ENCODE data around the gene PLIN5.
"Not testable (repeated sequence)": the region's sequence is repeated elsewhere in the genome, so short reads cannot be mapped to it uniquely, and the experiment has no call there.

Gene PLIN5

GRCh38 chr19:4566402-4567051, 31.5 kb upstream of the PLIN5 start:
- H3K27ac ChIP-seq (replicated peaks): peak overlapping the region; percentile 52
- no peak for DNase-seq (ENCODE audit: low read depth in 1 of 2, low spot score in 1 of 2)
- H3K4me3 ChIP-seq (replicated peaks; ENCODE audit: insufficient read depth, low read length): no peak overlapping the region
- TF ChIP-seq SPI1 (IDR thresholded peaks at IDR 0.05; ENCODE audit: borderline replicate concordance, low read depth): no peak
- H3K27me3 ChIP-seq (ENCODE audit: insufficient read depth, poor library complexity, severe bottlenecking): no peaks in the 10 kb centered on the region

GRCh38 chr19:4563562-4563961, 28.5 kb upstream of the PLIN5 start:
- TF ChIP-seq POLR2AphosphoS5 (IDR thresholded peaks at IDR 0.05; ENCODE audit: low read depth): 0 out of 2 replicates have a peak, but pooled peaks have one; percentile 37
- peak overlapping the region; percentile 79; the same call in 1 of the 2 replicates for H3K27ac ChIP-seq (replicated peaks)
- peak in 1 of 2 experiments; percentile 93 for DNase-seq (ENCODE audit: low read depth in 1 of 2, low spot score in 1 of 2)
- not testable (repeated sequence) for H3K4me3 ChIP-seq (replicated peaks; ENCODE audit: insufficient read depth, low read length); H3K27me3 ChIP-seq (ENCODE audit: insufficient read depth, poor library complexity, severe bottlenecking)

GRCh38 chr19:4562085-4562484, 27.1 kb upstream of the PLIN5 start:
- H3K27me3 ChIP-seq (ENCODE audit: insufficient read depth, poor library complexity, severe bottlenecking); H3K4me3 ChIP-seq (replicated peaks; ENCODE audit: insufficient read depth, low read length): not testable (repeated sequence)
- peak overlapping the region; percentile 79 for H3K27ac ChIP-seq (replicated peaks)
- peak in 1 of 2 experiments; percentile 91 for DNase-seq (ENCODE audit: low read depth in 1 of 2, low spot score in 1 of 2)

GRCh38 chr19:4559569-4559968, 24.5 kb upstream of the PLIN5 start, which contains the start of gene SEMA6B:
Gene SEMA6B, minus strand, starts transcription at chr19:4559684. Its CDS starts 1,227 bp downstream, at chr19:4558457.
- Histone ChIP-seq H3K27ac (replicated peaks) (peak within 1 kb of the TSS; percentile 70), H3K27me3 (ENCODE audit: insufficient read depth, poor library complexity, severe bottlenecking) (no peaks in the 10 kb centered on the region), H3K4me3 (replicated peaks; ENCODE audit: insufficient read depth, low read length) (peak within 1 kb of the TSS; percentile 46)
- peak; percentile 60 to 64 for DNase-seq (ENCODE audit: low read depth in 1 of 2, low spot score in 1 of 2)
- TF ChIP-seq REST (IDR thresholded peaks at IDR 0.05; ENCODE audit: insufficient replicate concordance, low read depth) (no peak), SPI1 (IDR thresholded peaks at IDR 0.05; ENCODE audit: borderline replicate concordance, low read depth) (peak; percentile 93)

- Histone ChIP-seq H3K4me3 (replicated peaks; ENCODE audit: insufficient read depth, low read length) (peak overlapping the region; percentile 46), H3K27ac (replicated peaks) (peak overlapping the region; percentile 42), H3K27me3 (ENCODE audit: insufficient read depth, poor library complexity, severe bottlenecking) (no peaks in the 10 kb centered on the region)
- DNase-seq (ENCODE audit: low read depth in 1 of 2, low spot score in 1 of 2): no peak
- peak; percentile 75 for TF ChIP-seq CTCF (IDR thresholded peaks at IDR 0.05; ENCODE audit: insufficient read depth, low read length)
- TF ChIP-seq GABPA (IDR thresholded peaks at IDR 0.05; ENCODE audit: low read depth): no peak
Observed at GRCh38 chr19:4557971-4558941, 23.2 kb upstream of the PLIN5 start.

GRCh38 chr19:4557144-4557970, 22.3 kb upstream of the PLIN5 start:
- TF ChIP-seq GABPA (IDR thresholded peaks at IDR 0.05; ENCODE audit: low read depth) (no peak), POLR2AphosphoS5 (IDR thresholded peaks at IDR 0.05; ENCODE audit: low read depth) (no peak), SPI1 (IDR thresholded peaks at IDR 0.05; ENCODE audit: borderline replicate concordance, low read depth) (no peak), CTCF (IDR thresholded peaks at IDR 0.05; ENCODE audit: insufficient read depth, low read length) (peak; percentile 12), REST (IDR thresholded peaks at IDR 0.05; ENCODE audit: insufficient replicate concordance, low read depth) (no peak)
- Histone ChIP-seq H3K27ac (replicated peaks) (peak overlapping the region; percentile 42), H3K4me3 (replicated peaks; ENCODE audit: insufficient read depth, low read length) (peak overlapping the region; percentile 46), H3K27me3 (ENCODE audit: insufficient read depth, poor library complexity, severe bottlenecking) (no peaks in the 10 kb centered on the region)
- peak in 1 of 2 experiments; percentile 38 for DNase-seq (ENCODE audit: low read depth in 1 of 2, low spot score in 1 of 2)

Data from HL-60 (cell line).